ENCODE measurements around the gene COX7A2L.
A peak's percentile ranks its signal among the peaks of the same experiment; 100 is the strongest.
"Not testable (repeated sequence)": the region's sequence is repeated elsewhere in the genome, so short reads cannot be mapped to it uniquely, and the experiment has no call there.

COX7A2L gene

GRCh38 chr2:42360890-42361727 is at the start of gene COX7A2L:
Gene COX7A2L, minus strand, starts transcription at chr2:42361217. Its CDS starts 56 bp downstream, at chr2:42361161.
- peak; percentile 98 for DNase-seq (ENCODE audit: low read depth)

- no peak for DNase-seq (ENCODE audit: low read depth)
Measured at GRCh38 chr2:42408009-42408408, 47.0 kb upstream of the COX7A2L start.

- no peak for DNase-seq (ENCODE audit: low read depth)
Measured at GRCh38 chr2:42407476-42407875, 46.5 kb upstream of the COX7A2L start.

- DNase-seq (ENCODE audit: low read depth): no peak
Measured at GRCh38 chr2:42404676-42405075, 43.7 kb upstream of the COX7A2L start.

GRCh38 chr2:42401773-42402172 is 40.8 kb upstream of the COX7A2L start:
- no peak for DNase-seq (ENCODE audit: low read depth)

GRCh38 chr2:42398052-42398451 is 37.0 kb upstream of the COX7A2L start:
- DNase-seq (ENCODE audit: low read depth): not testable (repeated sequence)

GRCh38 chr2:42393320-42393719 is 32.3 kb upstream of the COX7A2L start:
- not testable (repeated sequence) for DNase-seq (ENCODE audit: low read depth)

GRCh38 chr2:42392191-42392590 is 31.2 kb upstream of the COX7A2L start:
- DNase-seq (ENCODE audit: low read depth): no peak

GRCh38 chr2:42390401-42390969 is 29.5 kb upstream of the COX7A2L start:
- no peak for DNase-seq (ENCODE audit: low read depth)

GRCh38 chr2:42386682-42387081 is 25.7 kb upstream of the COX7A2L start:
- DNase-seq (ENCODE audit: low read depth): no peak

- DNase-seq (ENCODE audit: low read depth): peak; percentile 19
Measured at GRCh38 chr2:42385225-42385624, 24.2 kb upstream of the COX7A2L start.

GRCh38 chr2:42383855-42384530 is 23.0 kb upstream of the COX7A2L start:
- no peak for DNase-seq (ENCODE audit: low read depth)

GRCh38 chr2:42382144-42382543 is 21.1 kb upstream of the COX7A2L start:
- no peak for DNase-seq (ENCODE audit: low read depth)

GRCh38 chr2:42380026-42380425 is 19.0 kb upstream of the COX7A2L start:
- DNase-seq (ENCODE audit: low read depth): not testable (repeated sequence)

- no peak for DNase-seq (ENCODE audit: low read depth)
Measured at GRCh38 chr2:42378415-42378814, 17.4 kb upstream of the COX7A2L start.

- no peak for DNase-seq (ENCODE audit: low read depth)
Measured at GRCh38 chr2:42376758-42377157, 15.7 kb upstream of the COX7A2L start.

- no peak for DNase-seq (ENCODE audit: low read depth)
Measured at GRCh38 chr2:42372474-42373200, 11.6 kb upstream of the COX7A2L start.

- no peak for DNase-seq (ENCODE audit: low read depth)
Measured at GRCh38 chr2:42371611-42372473, 10.8 kb upstream of the COX7A2L start.

GRCh38 chr2:42369532-42370229 is 8.7 kb upstream of the COX7A2L start:
- no peak for DNase-seq (ENCODE audit: low read depth)

- no peak for DNase-seq (ENCODE audit: low read depth)
Measured at GRCh38 chr2:42368817-42369531, 8.0 kb upstream of the COX7A2L start.

Data from EH (cell line).